CD4-positive, alpha-beta T cell treated with Interferon alpha-2 for 1 hour (primary cell): Measurements from ENCODE around the gene KRTAP26-1.

Experiments
- DNase-seq, 2 donors: peaks; one replicate each; pipeline ENCODE4 v3.0.0-alpha.2; 2020 to 2022

KRTAP26-1 gene, protein sequence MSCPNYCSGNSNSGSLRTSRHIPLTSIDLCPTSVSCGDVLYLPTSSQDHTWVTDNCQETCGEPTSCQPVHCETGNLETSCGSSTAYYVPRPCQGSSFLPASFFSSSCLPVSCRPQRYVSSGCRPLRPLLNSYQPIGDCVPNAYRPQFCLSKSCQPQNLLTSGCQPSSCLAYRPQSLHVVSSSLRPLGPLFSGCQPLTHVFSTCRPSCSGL

DNA sequence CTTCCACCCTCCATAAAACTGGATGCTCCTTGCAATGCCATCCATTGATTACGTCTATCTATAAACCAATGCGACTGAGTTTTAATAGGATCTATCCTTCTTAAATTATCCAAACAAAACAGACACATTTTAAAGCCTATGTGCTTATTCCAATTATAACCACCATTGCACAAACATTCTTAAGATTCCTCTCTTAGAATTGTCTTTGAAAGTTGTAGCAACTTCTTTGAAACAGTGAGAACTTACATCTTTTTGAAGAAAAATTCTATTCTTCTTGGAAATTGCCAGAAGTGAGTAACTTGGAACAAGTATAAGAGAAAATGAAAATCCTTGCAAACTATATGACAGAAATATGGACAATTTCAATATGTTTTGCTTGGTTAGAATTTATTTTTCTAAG lies at the start of gene KRTAP26-1:
KRTAP26-1 (minus strand) TSS at position 101 of the 400 bp plus-strand sequence. CDS start 280 bp downstream, outside the sequence.
- DNase-seq: no peak

- DNase-seq: no peak
These were observed 35.8 kb upstream of the KRTAP26-1 start for GRCh38 chr21:30355906-30356305.

GRCh38 chr21:30354308-30355005 lies 34.3 kb upstream of the KRTAP26-1 start:
- DNase-seq: no peak

DNA sequence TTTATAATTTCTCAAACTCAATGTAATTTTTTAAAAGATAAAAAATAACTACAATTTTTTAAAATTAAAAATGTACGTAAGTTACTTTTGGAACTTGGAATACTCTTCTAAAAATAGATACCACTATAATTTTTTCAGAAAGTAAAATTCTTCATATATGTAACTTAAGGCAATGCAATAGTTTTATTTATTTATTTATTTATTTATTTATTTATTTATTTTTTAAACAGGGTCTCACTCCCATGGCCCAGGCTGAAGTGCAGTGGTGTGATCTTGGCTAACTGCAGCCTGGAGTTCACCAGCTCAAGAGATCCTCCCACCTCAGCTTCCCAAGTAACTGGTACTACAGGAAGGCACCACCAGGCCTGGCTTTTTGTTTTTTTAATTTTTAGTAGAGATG lies 31.4 kb upstream of the KRTAP26-1 start:
- no peak for DNase-seq

DNA sequence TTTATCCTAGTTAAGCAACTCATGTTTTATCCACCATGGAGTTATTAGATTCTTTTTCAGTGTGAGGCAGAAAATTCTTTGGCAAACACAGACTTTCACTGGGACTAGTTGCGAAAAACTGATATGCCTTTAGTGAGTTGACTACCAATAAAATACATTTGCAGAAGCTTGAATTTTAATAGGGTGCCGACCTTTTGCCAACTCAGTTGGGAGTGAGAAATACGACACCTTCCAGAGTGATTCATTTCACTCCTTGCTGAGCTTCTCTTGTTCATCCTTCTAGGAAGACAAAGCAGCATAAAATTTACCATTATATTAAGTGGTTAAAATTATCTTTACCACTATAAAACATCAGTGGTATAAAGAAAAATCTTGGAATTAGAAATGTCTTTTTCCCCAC lies 29.5 kb upstream of the KRTAP26-1 start:
- no peak for DNase-seq

GRCh38 chr21:30348506-30348905 lies 28.4 kb upstream of the KRTAP26-1 start, which contains the start of gene KRTAP23-1:
Gene KRTAP23-1, minus strand, starts transcription at chr21:30348606. Its CDS starts 0 bp downstream, at chr21:30348606.
- no peak for DNase-seq

DNA sequence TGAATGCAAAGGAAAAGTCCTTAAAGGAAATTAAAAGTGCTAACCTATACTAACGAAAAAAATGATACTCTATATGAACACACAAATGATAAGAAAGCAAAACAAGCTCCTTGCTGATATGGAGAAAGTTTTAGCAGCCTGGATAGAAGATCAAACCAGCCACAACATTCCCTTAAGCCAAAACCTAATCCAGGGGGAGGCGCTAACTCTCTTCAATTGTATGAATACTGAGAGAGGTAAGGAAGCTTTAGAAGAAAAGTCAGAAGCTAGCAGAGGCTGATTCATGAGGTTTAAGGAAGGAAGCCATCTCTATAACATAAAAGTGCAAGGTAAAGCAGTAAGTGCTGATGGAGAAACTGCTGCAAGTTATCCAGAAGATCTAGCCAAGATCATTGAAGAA lies 24.9 kb upstream of the KRTAP26-1 start:
- no peak for DNase-seq

- peak in 1 of 2 donors; percentile 23 for DNase-seq
These were observed 20.8 kb upstream of the KRTAP26-1 start for GRCh38 chr21:30340714-30341573.

DNA sequence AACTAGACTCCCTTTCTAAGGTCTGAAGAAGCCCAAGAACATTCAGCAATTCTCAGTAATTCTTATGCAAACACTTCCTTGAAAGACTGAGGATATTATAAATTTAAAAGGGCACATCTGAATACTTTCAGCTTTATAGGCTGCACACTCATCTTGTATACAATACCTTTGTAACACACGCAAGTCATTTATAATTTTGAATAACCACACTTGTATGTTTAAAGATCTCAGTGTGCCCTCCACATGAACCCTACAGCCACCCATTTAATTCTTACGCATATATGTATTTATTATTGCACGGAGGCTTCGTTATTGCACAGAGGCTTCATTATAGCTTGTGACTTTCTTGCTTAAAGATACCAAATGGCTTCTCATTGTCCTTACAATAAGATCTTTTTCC lies 18.6 kb upstream of the KRTAP26-1 start:
- DNase-seq: no peak

- DNase-seq: no peak
These were observed 17.7 kb upstream of the KRTAP26-1 start for GRCh38 chr21:30337772-30338171.

DNA sequence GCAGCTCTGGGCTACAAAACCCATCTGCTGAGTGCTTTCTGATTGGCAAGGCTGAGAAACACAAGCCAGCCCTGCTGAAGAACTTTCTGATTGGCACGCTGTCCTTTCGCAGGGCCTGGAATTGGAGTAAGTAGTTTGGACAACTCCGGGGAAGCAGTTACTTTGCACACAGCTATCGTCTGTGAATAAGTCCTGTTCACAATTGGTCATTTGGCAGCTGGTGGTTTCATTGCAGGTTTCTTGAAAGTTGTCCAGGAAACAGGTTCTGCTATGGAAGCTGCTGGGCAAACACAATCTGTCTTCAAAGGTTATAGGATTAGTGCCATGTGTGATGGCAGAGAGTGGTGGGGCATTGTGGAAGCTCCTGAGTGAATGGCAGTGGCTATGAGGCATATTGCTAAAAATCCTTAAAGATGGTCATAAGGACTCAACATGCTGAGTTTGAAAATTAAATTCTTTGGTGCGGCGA lies 17.2 kb upstream of the KRTAP26-1 start, which contains the start of gene KRTAP27-1:
KRTAP27-1 (minus strand) TSS at position 419 of the 469 bp plus-strand sequence; CDS start at position 393, 26 bp downstream.
- DNase-seq: no peak

DNA sequence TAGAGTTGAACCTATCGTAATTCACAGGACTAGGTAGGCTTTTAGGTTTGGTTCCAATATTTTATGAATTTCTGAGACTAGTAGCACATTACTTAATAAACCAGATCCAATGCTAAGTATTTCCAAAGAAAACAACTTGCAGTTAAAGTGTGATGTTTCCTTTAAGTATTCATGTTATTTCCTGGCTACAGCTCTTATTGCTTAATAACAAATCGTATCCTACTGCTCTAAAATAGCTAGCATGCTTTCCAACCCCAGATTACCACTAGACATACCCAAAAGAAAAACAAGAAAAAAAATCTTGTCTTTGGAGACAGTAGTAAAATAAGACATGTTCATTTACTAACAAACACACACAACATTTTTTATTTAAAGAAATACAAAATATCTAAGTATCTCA lies 16.5 kb upstream of the KRTAP26-1 start:
- no peak for DNase-seq

- DNase-seq: no peak
These were observed 13.6 kb upstream of the KRTAP26-1 start for GRCh38 chr21:30333736-30334135.

DNA sequence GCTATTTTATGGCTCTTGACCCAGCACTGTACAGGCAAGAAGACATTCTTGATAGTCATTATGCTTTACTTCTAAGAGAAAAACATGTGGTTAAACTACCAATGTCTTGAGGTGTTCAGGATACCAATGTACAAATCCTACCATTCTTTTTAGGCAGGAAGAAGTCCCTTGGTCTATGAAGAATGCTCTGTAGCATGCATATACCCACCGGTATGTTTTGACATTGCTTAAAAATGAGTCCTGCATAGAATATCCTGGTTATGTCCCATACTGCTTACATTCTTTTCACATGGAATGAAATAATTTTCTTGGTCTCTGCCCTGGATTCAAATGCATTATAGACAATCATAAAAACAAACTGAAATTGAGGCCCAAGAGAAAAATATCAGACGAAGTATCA lies 12.6 kb upstream of the KRTAP26-1 start:
- no peak for DNase-seq

DNA sequence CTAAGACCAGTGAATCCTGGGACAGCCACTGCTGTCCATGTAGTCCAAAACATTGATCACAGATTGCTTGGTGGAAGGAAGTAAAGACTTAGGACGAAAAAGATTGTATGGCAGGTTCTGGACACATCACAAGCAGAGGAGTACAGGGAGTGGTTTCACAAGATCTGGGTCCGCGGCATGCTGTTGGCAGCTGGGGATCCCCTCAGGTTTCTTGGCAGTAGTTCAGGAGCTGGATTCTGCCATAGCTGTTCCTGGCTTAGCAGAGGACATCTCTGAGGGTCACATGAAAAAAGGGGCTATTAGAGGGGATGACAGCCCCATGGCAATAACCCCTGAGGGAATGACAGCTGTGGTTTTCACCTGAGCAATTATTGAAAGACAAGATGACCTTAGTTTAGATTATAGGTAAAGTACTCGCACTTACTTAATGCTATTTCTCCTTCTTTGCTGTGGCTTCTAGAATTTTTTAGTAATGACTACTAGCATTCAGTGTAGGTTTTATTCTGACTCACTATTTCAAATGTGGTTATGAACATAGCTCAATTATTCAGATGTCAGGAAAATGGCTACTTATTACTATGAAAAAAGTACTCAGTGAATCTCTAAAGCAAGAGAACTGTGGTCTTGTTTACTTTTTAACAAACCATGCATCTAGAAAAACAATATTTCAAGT lies 9.2 kb upstream of the KRTAP26-1 start:
- no peak for DNase-seq

GRCh38 chr21:30326390-30326789 lies 6.3 kb upstream of the KRTAP26-1 start:
- DNase-seq: no peak

- no peak for DNase-seq
These were observed 4.4 kb downstream of the KRTAP26-1 start for GRCh38 chr21:30315701-30316100.

GRCh38 chr21:30306884-30307283 lies 13.2 kb downstream of the KRTAP26-1 start:
- no peak for DNase-seq

DNA sequence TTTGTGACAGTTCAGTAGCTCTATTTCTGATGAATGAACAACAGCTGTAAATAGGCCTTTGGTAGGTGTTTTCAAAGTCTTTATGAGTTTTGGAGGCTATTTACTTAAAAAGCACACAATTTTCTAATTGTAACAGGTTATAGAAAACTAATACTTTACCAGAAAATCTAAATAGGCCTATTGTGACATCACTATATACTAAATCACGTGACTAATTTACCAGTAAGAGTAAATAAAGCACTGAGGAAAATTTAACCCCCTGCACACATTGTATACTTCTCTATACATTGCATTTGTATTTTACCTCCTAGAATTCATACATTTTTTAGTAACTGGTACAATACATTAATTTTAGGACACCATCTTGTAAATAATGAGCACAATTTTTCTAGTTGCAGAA lies 15.0 kb downstream of the KRTAP26-1 start:
- no peak for DNase-seq

DNA sequence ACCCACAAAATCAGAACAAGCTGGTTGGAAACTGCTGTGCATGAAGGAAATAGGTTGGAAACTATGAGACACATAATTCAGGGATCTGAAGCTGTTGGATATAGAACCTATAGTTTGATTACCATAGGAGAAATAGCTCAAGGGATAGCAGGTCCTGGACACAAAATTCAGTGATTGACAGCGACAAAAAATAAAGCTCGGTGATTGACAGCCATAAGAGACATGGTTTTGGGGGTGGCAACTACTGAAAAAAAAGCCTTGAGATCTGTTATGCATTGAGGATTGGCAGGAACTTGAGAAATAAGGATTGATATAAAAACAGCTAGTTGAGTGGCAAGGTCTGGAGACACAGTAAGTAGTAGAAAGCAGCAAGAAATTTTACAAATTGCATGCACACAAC lies 30.9 kb downstream of the KRTAP26-1 start, which contains the start of gene KRTAP25-1:
KRTAP25-1 (minus strand) TSS at position 300 of the 400 bp plus-strand sequence; CDS start at position 276, 24 bp downstream.
- DNase-seq: no peak

DNA sequence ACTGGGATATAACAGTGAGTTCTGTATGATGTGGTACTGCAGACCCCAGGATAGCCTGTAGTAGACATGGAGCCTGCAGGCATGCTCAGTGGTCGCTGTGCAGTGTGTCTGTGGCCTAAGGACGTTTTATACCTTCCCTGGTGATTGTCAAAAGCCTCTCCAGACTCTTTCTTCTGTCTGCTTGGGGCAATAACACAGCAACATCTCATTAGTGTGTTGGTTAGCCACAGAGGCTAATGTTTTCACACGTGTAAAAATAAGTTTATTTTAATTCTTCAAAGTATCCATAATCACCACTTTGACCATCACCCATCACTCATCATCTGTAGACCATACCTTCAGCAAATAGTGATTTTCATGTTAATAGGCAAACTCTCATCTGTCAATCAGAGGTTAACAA lies 37.3 kb downstream of the KRTAP26-1 start, which contains the start of gene KRTAP24-1:
KRTAP24-1 (minus strand) TSS at position 101 of the 400 bp plus-strand sequence; CDS start at position 83, 18 bp downstream.
- no peak for DNase-seq

GRCh38 chr21:30271611-30272010 lies 48.5 kb downstream of the KRTAP26-1 start:
- DNase-seq: no peak
